Smooth muscle cell (in vitro differentiated cells): ENCODE results near the gene NXPH4. TPM values are rescaled to one million over a fixed set of nuclear protein-coding genes. Genes with fewer than 3 reads are reported as not detected.

Experiments
- DNase-seq: peaks from one replicate; lab custom pipeline; 2025; ENCODE audit not compliant: unreplicated experiment; lab: John Stamatoyannopoulos, UW
- H2AFZ ChIP-seq: fragments of 200-600 bp; sonication (generic); 2 replicates; pipeline ENCODE4 v1.6.0; 2016; ENCODE audit warnings: antibody characterized with exemption, low read depth, mild to moderate bottlenecking
- H3F3A ChIP-seq: fragments of 200-600 bp; sonication (generic); 2 replicates; pipeline ENCODE4 v1.6.0; 2017; ENCODE audit warnings: antibody characterized with exemption, low read depth
- H3K27ac ChIP-seq: fragments of 200-600 bp; sonication (generic); 2 replicates; pipeline ENCODE4 v1.5.1; 2016; ENCODE audit warnings: low read depth, mild to moderate bottlenecking
- H3K27me3 ChIP-seq: fragments of 200-600 bp; sonication (generic); 2 replicates; pipeline ENCODE4 v1.6.1; 2016; ENCODE audit warnings: low read depth, mild to moderate bottlenecking
- H3K36me3 ChIP-seq: fragments of 200-600 bp; sonication (generic); 2 replicates; pipeline ENCODE4 v1.5.1; 2016; ENCODE audit warnings: low read depth
- H3K4me1 ChIP-seq: fragments of 200-600 bp; sonication (generic); 2 replicates; pipeline ENCODE4 v1.5.1; 2016; ENCODE audit warnings: low read depth
- H3K4me2 ChIP-seq: fragments of 200-600 bp; sonication (generic); 2 replicates; pipeline ENCODE4 v1.6.0; 2016; ENCODE audit warnings: mild to moderate bottlenecking
- H3K4me3 ChIP-seq: fragments of 200-600 bp; sonication (generic); 2 replicates; pipeline ENCODE4 v1.5.1; 2016; ENCODE audit warnings: mild to moderate bottlenecking
- H3K79me2 ChIP-seq: fragments of 200-600 bp; sonication (generic); 2 replicates; pipeline ENCODE4 v1.6.0; 2016; ENCODE audit warnings: low read depth, mild to moderate bottlenecking
- H3K9ac ChIP-seq: fragments of 200-600 bp; sonication (generic); 2 replicates; pipeline ENCODE4 v1.6.0; 2016; ENCODE audit warnings: low read depth
- H3K9me3 ChIP-seq: fragments of 200-600 bp; sonication (generic); replicated peaks from 2 replicates; pipeline ENCODE4 v1.5.1; 2016; ENCODE audit warnings: low read depth
- H4K20me1 ChIP-seq: fragments of 200-600 bp; sonication (generic); 2 replicates; pipeline ENCODE4 v1.6.0; 2016; ENCODE audit warnings: low read depth
- CTCF ChIP-seq: fragments of 200-600 bp; sonication (generic); IDR thresholded peaks from 2 replicates; pipeline ENCODE4 v1.5.1; 2017; ENCODE audit warnings: borderline replicate concordance, mild to moderate bottlenecking, antibody characterized with exemption; ENCODE audit not compliant: insufficient read depth, poor library complexity, severe bottlenecking
- WGBS: methylation state at CpG from one replicate; pipeline ENCODE4 v1.1.7; 2016; ENCODE audit warnings: low lambda C conversion rate; 5-methylcytosine and 5-hydroxymethylcytosine counted together
- polyA plus RNA-seq: library from polyadenylated mRNA; unstranded; fragments of >200 nt; fragmentation: Nextera tagmentation; extraction: Ambion mirVana; gene quantifications from 2 replicates; pipeline ENCODE4 v1.2.1, GENCODE V29; 2016
- total RNA-seq: library from RNA; depleted of rRNA; stranded (reverse); fragments of >200 nt; gene quantifications from 2 replicates; pipeline ENCODE4 v1.2.3, GENCODE V29; 2014

Gene NXPH4
- total and polyA plus RNA-seq, 2 experiments from 2014 or later = 3.9 to 10.7 TPM

- Histone ChIP-seq H3K36me3 (no peaks in the 10 kb centered on the region), H3K4me2 (peak overlapping the region; percentile 99), H3K27ac (no peak overlapping the region), H3K9ac (no peak overlapping the region), H3F3A (peaks cover 16% of the 10 kb centered on the region), H2AFZ (no peak overlapping the region), H4K20me1 (peaks cover 49% of the 10 kb centered on the region), H3K9me3 (no peaks in the 10 kb centered on the region), H3K27me3 (peaks cover 18% of the 10 kb centered on the region), H3K4me3 (peak overlapping the region; percentile 80), H3K4me1 (peaks cover 29% of the 10 kb centered on the region), H3K79me2 (no peaks in the 10 kb centered on the region)
- 3% methylated on average over 42 of the region's 47 CpGs for WGBS
- DNase-seq = peak; percentile 86
- TF ChIP-seq CTCF = peak; percentile 100
Observed at GRCh38 chr12:57238854-57239554, 22.4 kb downstream of the NXPH4 start.

- DNase-seq = no peak
- H3K9ac ChIP-seq = peak overlapping the region; percentile 77
- H3K79me2 ChIP-seq = no peaks in the 10 kb centered on the region
- no peak for TF ChIP-seq CTCF
- peak overlapping the region; percentile 99 for H3K4me2 ChIP-seq
- peaks cover 49% of the 10 kb centered on the region for H4K20me1 ChIP-seq
- H3K36me3 ChIP-seq = no peaks in the 10 kb centered on the region
- peak overlapping the region; percentile 24 for H3K27ac ChIP-seq
- peak overlapping the region; percentile 56 for H2AFZ ChIP-seq
- H3K4me3 ChIP-seq = peak overlapping the region; percentile 80
- peaks cover 29% of the 10 kb centered on the region for H3K4me1 ChIP-seq
- WGBS = 6% methylated on average over 14 of the region's 14 CpGs
- no peaks in the 10 kb centered on the region for H3K9me3 ChIP-seq
- peaks cover 12% of the 10 kb centered on the region for H3F3A ChIP-seq
- peaks cover 18% of the 10 kb centered on the region for H3K27me3 ChIP-seq
Observed at GRCh38 chr12:57239587-57240065, 23.0 kb downstream of the NXPH4 start.

GRCh38 chr12:57240066-57240921, 23.7 kb downstream of the NXPH4 start:
- 3% methylated on average over 60 of the region's 72 CpGs for WGBS
- H3F3A ChIP-seq = peaks cover 11% of the 10 kb centered on the region
- TF ChIP-seq CTCF = no peak
- H3K4me1 ChIP-seq = peaks cover 29% of the 10 kb centered on the region
- no peaks in the 10 kb centered on the region for H3K9me3 ChIP-seq
- H3K4me2 ChIP-seq = peak overlapping the region; percentile 99
- DNase-seq = no peak
- no peaks in the 10 kb centered on the region for H3K36me3 ChIP-seq
- peak overlapping the region; percentile 56 for H2AFZ ChIP-seq
- peak overlapping the region; percentile 24 for H3K27ac ChIP-seq
- H3K79me2 ChIP-seq = no peaks in the 10 kb centered on the region
- peaks cover 18% of the 10 kb centered on the region for H3K27me3 ChIP-seq
- peaks cover 45% of the 10 kb centered on the region for H4K20me1 ChIP-seq
- peak overlapping the region; percentile 80 for H3K4me3 ChIP-seq
- peak overlapping the region; percentile 77 for H3K9ac ChIP-seq
